HL-60 (cell line): ENCODE data around the gene AKT3.

Source experiments
- DNase-seq, 2 experiments: peaks; one replicate each; pipeline ENCODE4 v3.0.0-alpha.2; 2010 to 2020; ENCODE audit warnings: low read depth in 1 of 2, low spot score in 1 of 2
- H3K27ac ChIP-seq: fragments of 250-450 bp; sonication (Bioruptor Pico); replicated peaks from 2 replicates; pipeline ENCODE4 v1.5.1; 2020; ENCODE audit warnings: mild to moderate bottlenecking, moderate library complexity
- H3K27me3 ChIP-seq: fragments of 250-450 bp; sonication (Bioruptor Pico); 2 replicates; pipeline ENCODE4 v1.5.1; 2021; ENCODE audit warnings: mild to moderate bottlenecking, moderate library complexity; ENCODE audit not compliant: insufficient read depth, poor library complexity, severe bottlenecking
- H3K4me3 ChIP-seq: replicated peaks from 2 replicates; pipeline ENCODE4 v1.5.1; 2011; ENCODE audit warnings: mild to moderate bottlenecking, control low read depth, low read length; ENCODE audit not compliant: insufficient read depth
- GABPA ChIP-seq: IDR thresholded peaks from 2 replicates; pipeline ENCODE4 v1.6.1; 2012; ENCODE audit warnings: low read depth
- POLR2AphosphoS5 ChIP-seq: IDR thresholded peaks from 2 replicates; pipeline ENCODE4 v1.6.1; 2012; ENCODE audit warnings: low read depth
- SPI1 ChIP-seq: IDR thresholded peaks from 2 replicates; pipeline ENCODE4 v1.6.1; 2012; ENCODE audit warnings: low read depth, mild to moderate bottlenecking, borderline replicate concordance
- TF ChIP-seq, protein P1 (sequence below): IDR thresholded peaks from one replicate; pipeline ENCODE4 v1.5.1; 2011; ENCODE audit warnings: low read length, control low read depth, inconsistent platforms; ENCODE audit not compliant: insufficient read depth
- TF ChIP-seq, protein P2 (sequence below): IDR thresholded peaks from 2 replicates; pipeline ENCODE4 v1.6.1; 2012; ENCODE audit warnings: low read depth; ENCODE audit not compliant: insufficient replicate concordance

The AKT3 gene

DNA sequence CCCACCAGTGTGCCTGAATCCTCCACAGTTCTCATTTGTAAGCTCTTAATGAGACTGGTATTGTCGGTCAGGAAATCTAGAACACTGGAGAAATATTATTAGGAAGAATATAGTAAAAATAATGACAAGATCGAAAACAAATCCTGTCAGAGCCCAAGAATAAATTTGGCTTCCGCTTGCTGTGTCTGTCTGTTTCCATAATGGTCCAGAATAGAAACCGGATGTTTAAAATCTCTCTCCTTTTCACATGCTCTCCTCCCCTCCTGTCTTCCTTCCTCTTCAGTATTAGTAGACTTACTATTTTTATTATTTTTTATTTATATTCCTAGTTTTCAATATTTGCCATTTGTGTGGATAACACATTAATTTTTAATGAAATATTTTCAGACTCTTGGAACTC is 406.5 kb downstream of the AKT3 start:
- TF ChIP-seq GABPA: no peak
- TF ChIP-seq, protein P1, sequence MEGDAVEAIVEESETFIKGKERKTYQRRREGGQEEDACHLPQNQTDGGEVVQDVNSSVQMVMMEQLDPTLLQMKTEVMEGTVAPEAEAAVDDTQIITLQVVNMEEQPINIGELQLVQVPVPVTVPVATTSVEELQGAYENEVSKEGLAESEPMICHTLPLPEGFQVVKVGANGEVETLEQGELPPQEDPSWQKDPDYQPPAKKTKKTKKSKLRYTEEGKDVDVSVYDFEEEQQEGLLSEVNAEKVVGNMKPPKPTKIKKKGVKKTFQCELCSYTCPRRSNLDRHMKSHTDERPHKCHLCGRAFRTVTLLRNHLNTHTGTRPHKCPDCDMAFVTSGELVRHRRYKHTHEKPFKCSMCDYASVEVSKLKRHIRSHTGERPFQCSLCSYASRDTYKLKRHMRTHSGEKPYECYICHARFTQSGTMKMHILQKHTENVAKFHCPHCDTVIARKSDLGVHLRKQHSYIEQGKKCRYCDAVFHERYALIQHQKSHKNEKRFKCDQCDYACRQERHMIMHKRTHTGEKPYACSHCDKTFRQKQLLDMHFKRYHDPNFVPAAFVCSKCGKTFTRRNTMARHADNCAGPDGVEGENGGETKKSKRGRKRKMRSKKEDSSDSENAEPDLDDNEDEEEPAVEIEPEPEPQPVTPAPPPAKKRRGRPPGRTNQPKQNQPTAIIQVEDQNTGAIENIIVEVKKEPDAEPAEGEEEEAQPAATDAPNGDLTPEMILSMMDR: no peak
- TF ChIP-seq POLR2AphosphoS5: no peak
- TF ChIP-seq, protein P2, sequence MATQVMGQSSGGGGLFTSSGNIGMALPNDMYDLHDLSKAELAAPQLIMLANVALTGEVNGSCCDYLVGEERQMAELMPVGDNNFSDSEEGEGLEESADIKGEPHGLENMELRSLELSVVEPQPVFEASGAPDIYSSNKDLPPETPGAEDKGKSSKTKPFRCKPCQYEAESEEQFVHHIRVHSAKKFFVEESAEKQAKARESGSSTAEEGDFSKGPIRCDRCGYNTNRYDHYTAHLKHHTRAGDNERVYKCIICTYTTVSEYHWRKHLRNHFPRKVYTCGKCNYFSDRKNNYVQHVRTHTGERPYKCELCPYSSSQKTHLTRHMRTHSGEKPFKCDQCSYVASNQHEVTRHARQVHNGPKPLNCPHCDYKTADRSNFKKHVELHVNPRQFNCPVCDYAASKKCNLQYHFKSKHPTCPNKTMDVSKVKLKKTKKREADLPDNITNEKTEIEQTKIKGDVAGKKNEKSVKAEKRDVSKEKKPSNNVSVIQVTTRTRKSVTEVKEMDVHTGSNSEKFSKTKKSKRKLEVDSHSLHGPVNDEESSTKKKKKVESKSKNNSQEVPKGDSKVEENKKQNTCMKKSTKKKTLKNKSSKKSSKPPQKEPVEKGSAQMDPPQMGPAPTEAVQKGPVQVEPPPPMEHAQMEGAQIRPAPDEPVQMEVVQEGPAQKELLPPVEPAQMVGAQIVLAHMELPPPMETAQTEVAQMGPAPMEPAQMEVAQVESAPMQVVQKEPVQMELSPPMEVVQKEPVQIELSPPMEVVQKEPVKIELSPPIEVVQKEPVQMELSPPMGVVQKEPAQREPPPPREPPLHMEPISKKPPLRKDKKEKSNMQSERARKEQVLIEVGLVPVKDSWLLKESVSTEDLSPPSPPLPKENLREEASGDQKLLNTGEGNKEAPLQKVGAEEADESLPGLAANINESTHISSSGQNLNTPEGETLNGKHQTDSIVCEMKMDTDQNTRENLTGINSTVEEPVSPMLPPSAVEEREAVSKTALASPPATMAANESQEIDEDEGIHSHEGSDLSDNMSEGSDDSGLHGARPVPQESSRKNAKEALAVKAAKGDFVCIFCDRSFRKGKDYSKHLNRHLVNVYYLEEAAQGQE: no peak
- no peak for TF ChIP-seq SPI1
- no peak for DNase-seq
- Histone ChIP-seq H3K27ac (no peak overlapping the region), H3K27me3 (no peaks in the 10 kb centered on the region), H3K4me3 (no peak overlapping the region)

DNA sequence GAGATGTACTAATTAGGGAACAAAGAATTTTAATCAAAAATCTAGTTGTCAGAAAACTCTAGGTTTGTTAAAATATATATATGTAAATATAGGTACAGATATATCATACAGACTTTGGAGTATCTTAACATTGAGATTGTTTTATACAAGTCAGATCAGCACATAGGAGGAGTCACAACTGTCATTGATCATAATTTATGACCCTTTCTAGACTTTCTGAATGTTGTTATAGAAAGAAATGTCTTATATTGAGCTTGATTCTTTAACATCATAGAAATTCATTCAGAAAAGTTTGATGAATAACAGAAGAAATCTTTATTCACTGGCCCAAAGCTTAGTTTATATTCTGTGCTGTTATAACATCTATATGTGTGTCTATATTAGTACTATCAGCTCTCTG is 408.4 kb downstream of the AKT3 start:
- H3K4me3 ChIP-seq: no peak overlapping the region
- no peak for DNase-seq
- no peak overlapping the region for H3K27ac ChIP-seq
- TF ChIP-seq SPI1: no peak
- TF ChIP-seq POLR2AphosphoS5: no peak
- no peak for TF ChIP-seq GABPA
- TF ChIP-seq, protein P2: no peak
- H3K27me3 ChIP-seq: no peaks in the 10 kb centered on the region

DNA sequence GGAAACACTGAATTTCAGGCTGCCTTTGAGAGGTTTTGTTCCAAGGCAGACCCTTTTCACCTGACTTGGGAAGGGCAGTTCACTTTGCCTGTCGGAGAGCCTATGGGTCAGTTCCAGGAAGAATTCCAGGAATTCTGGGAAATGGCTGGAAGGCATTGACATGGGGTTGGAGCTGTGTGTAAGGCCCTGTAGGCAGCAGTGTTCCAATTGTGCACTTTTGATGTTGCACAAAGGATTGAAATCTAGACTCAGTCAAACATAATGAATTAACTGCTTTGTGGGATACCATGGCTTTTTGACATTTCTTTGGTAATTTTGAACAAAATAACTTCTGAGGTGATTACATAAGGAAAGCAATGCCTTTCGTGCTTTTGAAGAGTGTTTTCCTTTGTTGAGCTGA is 409.6 kb downstream of the AKT3 start:
- DNase-seq: no peak
- H3K27me3 ChIP-seq: no peaks in the 10 kb centered on the region

More for the DNA sequence above, 409.6 kb downstream of the AKT3 start:
- H3K27ac ChIP-seq: no peak overlapping the region
- no peak overlapping the region for H3K4me3 ChIP-seq
- TF ChIP-seq GABPA: no peak
- no peak for TF ChIP-seq SPI1
- TF ChIP-seq POLR2AphosphoS5: no peak
- TF ChIP-seq, protein P2: no peak
- TF ChIP-seq, protein P1: no peak
